C4-2B (cell line): ENCODE measurements around the gene PSEN1.

Experiments used
- CTCF ChIP-seq: fragments of 450-650 bp; conservative IDR thresholded peaks from 2 replicates; pipeline ENCODE4 v1.5.1; 2017; ENCODE audit warnings: mild to moderate bottlenecking
- ZFX ChIP-seq: fragments of 450-650 bp; IDR thresholded peaks from 2 replicates; pipeline ENCODE4 v1.6.1; 2017

GRCh38 chr14:73217411-73217810, 81.1 kb downstream of the PSEN1 start:
- TF ChIP-seq ZFX (no peak), CTCF (no peak)
